HEK293 (cell line): ENCODE results near the gene TEX52.
A peak's percentile ranks its signal among the peaks of the same experiment; 100 is the strongest.

Source experiments
- CTCF ChIA-PET: fragments of 350-600 bp; formaldehyde crosslinking; extraction: SDS; loops from one replicate; lab custom pipeline; 2021; ENCODE audit warnings: antibody characterized with exemption; lab: Yijun Ruan, JAX
- POLR2A ChIA-PET: fragments of 300-600 bp; formaldehyde crosslinking; extraction: SDS; loops from one replicate; lab custom pipeline; 2020; ENCODE audit warnings: antibody characterized with exemption, inconsistent platforms; lab: Yijun Ruan, JAX
- H3K27ac ChIP-seq: fragments of 200-500 bp; sonication (Bioruptor generic); 2 replicates; pipeline ENCODE4 v1.5.1; 2014; ENCODE audit warnings: low read depth, low read length, control low read depth, inconsistent platforms; ENCODE audit errors: extremely low read depth
- H3K36me3 ChIP-seq, 2 experiments: fragments of 200-500 bp in 1 of 2; sonication (Bioruptor generic) in 1 of 2; 1 replicate in 1 of 2; 2 replicates in 1 of 2; pipeline ENCODE4 v1.5.1; 2014 to 2017; ENCODE audit warnings: inconsistent platforms in 2 of 2, low read length in 2 of 2; ENCODE audit not compliant: control insufficient read depth in 2 of 2, insufficient read depth in 1 of 2
- H3K4me1 ChIP-seq: fragments of 200-500 bp; sonication (Bioruptor generic); 2 replicates; pipeline ENCODE4 v1.5.1; 2014; ENCODE audit warnings: mild to moderate bottlenecking, low read length, inconsistent platforms; ENCODE audit not compliant: control insufficient read depth, insufficient read depth
- H3K4me3 ChIP-seq: 2 replicates; pipeline ENCODE4 v1.5.1; 2011; ENCODE audit warnings: low read depth, mild to moderate bottlenecking, control low read depth, low read length, moderate library complexity
- H3K9me3 ChIP-seq: fragments of 200-500 bp; sonication (Bioruptor generic); 2 replicates; pipeline ENCODE4 v1.5.1; 2014; ENCODE audit warnings: low read depth, low read length, inconsistent platforms; ENCODE audit not compliant: control insufficient read depth, insufficient read depth
- HIC1 ChIP-seq: fragments of 450-650 bp; formaldehyde crosslinking; IDR thresholded peaks from 2 replicates; pipeline ENCODE4 v1.5.1; 2016; ENCODE audit warnings: missing biosample characterization, missing genetic modification characterization
- IKZF3 ChIP-seq: fragments of 450-650 bp; IDR thresholded peaks from 2 replicates; pipeline ENCODE4 v1.5.0; 2018; ENCODE audit warnings: missing biosample characterization, mild to moderate bottlenecking, missing genetic modification characterization, moderate library complexity
- INSM2 ChIP-seq: fragments of 450-650 bp; formaldehyde crosslinking; IDR thresholded peaks from 2 replicates; pipeline ENCODE4 v1.5.1; 2016; ENCODE audit warnings: missing biosample characterization, missing genetic modification characterization
- MYNN ChIP-seq: fragments of 450-650 bp; formaldehyde crosslinking; IDR thresholded peaks from 2 replicates; pipeline ENCODE4 v1.5.1; 2016; ENCODE audit warnings: missing biosample characterization, missing genetic modification characterization, borderline replicate concordance
- PRDM1 ChIP-seq: fragments of 450-650 bp; formaldehyde crosslinking; IDR thresholded peaks from 2 replicates; pipeline ENCODE4; 2016; ENCODE audit warnings: missing biosample characterization, missing genetic modification characterization
- TRIM28 ChIP-seq: IDR thresholded peaks from 2 replicates; pipeline ENCODE4 v1.6.1; 2011; ENCODE audit warnings: low read length, control low read depth, borderline replicate concordance
- ZFP37 ChIP-seq: fragments of 450-650 bp; formaldehyde crosslinking; IDR thresholded peaks from 2 replicates; pipeline ENCODE4 v1.5.1; 2016; ENCODE audit warnings: missing biosample characterization, missing genetic modification characterization
- ZNF10 ChIP-seq: fragments of 450-650 bp; formaldehyde crosslinking; IDR thresholded peaks from 2 replicates; pipeline ENCODE4 v1.5.1; 2017; ENCODE audit warnings: missing biosample characterization, missing genetic modification characterization
- ZNF148 ChIP-seq: fragments of 450-650 bp; formaldehyde crosslinking; IDR thresholded peaks from 2 replicates; pipeline ENCODE4 v1.5.0; 2017; ENCODE audit warnings: missing biosample characterization, missing genetic modification characterization, borderline replicate concordance
- ZNF2 ChIP-seq: fragments of 450-650 bp; formaldehyde crosslinking; IDR thresholded peaks from 2 replicates; pipeline ENCODE4 v1.5.1; 2016; ENCODE audit warnings: missing biosample characterization, missing genetic modification characterization
- ZNF324 ChIP-seq: fragments of 450-650 bp; formaldehyde crosslinking; IDR thresholded peaks from 2 replicates; pipeline ENCODE4 v1.5.1; 2016; ENCODE audit warnings: missing biosample characterization, missing genetic modification characterization
- ZNF426 ChIP-seq: fragments of 450-650 bp; formaldehyde crosslinking; IDR thresholded peaks from 2 replicates; pipeline ENCODE4 v1.5.1; 2017; ENCODE audit warnings: missing biosample characterization, missing genetic modification characterization, mild to moderate bottlenecking, inconsistent platforms, moderate library complexity
- ZNF549 ChIP-seq: fragments of 450-650 bp; IDR thresholded peaks from 2 replicates; pipeline ENCODE4 v1.5.1; 2018; ENCODE audit warnings: missing biosample characterization, missing genetic modification characterization, mild to moderate bottlenecking, inconsistent platforms, moderate library complexity
- ZNF555 ChIP-seq: fragments of 450-650 bp; formaldehyde crosslinking; conservative IDR thresholded peaks from 2 replicates; pipeline ENCODE4 v1.5.1; 2017; ENCODE audit warnings: missing biosample characterization, mild to moderate bottlenecking, missing genetic modification characterization, inconsistent platforms
- ZNF629 ChIP-seq: fragments of 450-650 bp; formaldehyde crosslinking; IDR thresholded peaks from 2 replicates; pipeline ENCODE4 v1.5.1; 2017; ENCODE audit warnings: missing biosample characterization, missing genetic modification characterization
- ZNF664 ChIP-seq: fragments of 450-650 bp; formaldehyde crosslinking; IDR thresholded peaks from 2 replicates; pipeline ENCODE4 v1.5.1; 2016; ENCODE audit warnings: missing biosample characterization, missing genetic modification characterization
- ZNF785 ChIP-seq: fragments of 450-650 bp; formaldehyde crosslinking; IDR thresholded peaks from 2 replicates; pipeline ENCODE4 v1.5.1; 2016; ENCODE audit warnings: missing biosample characterization, missing genetic modification characterization
- ZNF837 ChIP-seq: fragments of 450-650 bp; formaldehyde crosslinking; IDR thresholded peaks from 2 replicates; pipeline ENCODE4 v1.5.1; 2016; ENCODE audit warnings: missing biosample characterization, missing genetic modification characterization
- ZSCAN4 ChIP-seq: fragments of 450-650 bp; formaldehyde crosslinking; IDR thresholded peaks from 2 replicates; pipeline ENCODE4 v1.5.1; 2017; ENCODE audit warnings: missing biosample characterization, missing genetic modification characterization

Gene TEX52

GRCh38 chr12:2893007-2893406, 36.2 kb upstream of the TEX52 start (continued):
- TF ChIP-seq INSM2 (tag by site-specific recombination) (0 out of 2 replicates have a peak, but pooled peaks have one; percentile 33), ZNF664 (tag by site-specific recombination) (peak; percentile 71), ZNF2 (tag by site-specific recombination) (0 out of 2 replicates have a peak, but pooled peaks have one; percentile 46), ZSCAN4 (no peak), ZNF555 (no peak), ZNF324 (tag by site-specific recombination) (peak; percentile 65; the same call in 1 of the 2 replicates), TRIM28 (no peak), ZNF629 (peak; percentile 45; the same call in 1 of the 2 replicates)

- TF ChIP-seq ZNF837 (tag by site-specific recombination) (no peak), ZFP37 (tag by site-specific recombination) (no peak), HIC1 (tag by site-specific recombination) (no peak), ZNF549 (tag by site-specific recombination) (no peak), IKZF3 (no peak), ZNF785 (tag by site-specific recombination) (no peak), ZNF148 (no peak), PRDM1 (tag by site-specific recombination) (no peak), MYNN (no peak), ZNF426 (no peak), ZNF10 (tag by site-specific recombination) (no peak)
- TF ChIP-seq, all 188 proteins: peak for 0
- POLR2A ChIA-PET = interaction anchor here (1.0 kb wide), 1 partner anchor 15 kb away, joined by 4 read pairs; the partner anchor contains the start of genes FOXM1 and RHNO1
- no peak overlapping the region for H3K4me3 ChIP-seq
- peaks cover 6% of the 10 kb centered on the region for H3K4me1 ChIP-seq
- no peak overlapping the region for H3K27ac ChIP-seq
- H3K9me3 ChIP-seq = no peaks in the 10 kb centered on the region
- H3K36me3 ChIP-seq = peaks cover under 1 to 23% of the 10 kb centered on the region in 2 experiments
- CTCF ChIA-PET = interaction anchor here (1.4 kb wide), 1 partner anchor 52 kb away, joined by 4 read pairs; no protein-coding TSS in a partner anchor
Observed at GRCh38 chr12:2892246-2892645, 35.4 kb upstream of the TEX52 start.
